Left ventricle myocardium inferior (tissue), 1 donor: ENCODE measurements around the gene IFNA21. TPM values are rescaled to one million over a fixed set of nuclear protein-coding genes. Genes with fewer than 3 reads are reported as not detected.

Experiments used
- DNase-seq: peaks from one replicate; pipeline ENCODE4 v3.0.0-alpha.2; 2020
- H3K27ac ChIP-seq: fragments of 200-600 bp; replicated peaks from 2 replicates; pipeline ENCODE4 v1.8.0; 2021
- H3K27me3 ChIP-seq: fragments of 200-600 bp; 2 replicates; pipeline ENCODE4 v1.8.0; 2021; ENCODE audit warnings: low read depth
- H3K36me3 ChIP-seq: fragments of 200-600 bp; 2 replicates; pipeline ENCODE4 v1.8.0; 2021
- H3K4me1 ChIP-seq: fragments of 200-600 bp; 2 replicates; pipeline ENCODE4 v1.8.0; 2021
- H3K4me3 ChIP-seq: fragments of 200-600 bp; 2 replicates; pipeline ENCODE4 v1.8.0; 2021; ENCODE audit warnings: mild to moderate bottlenecking, moderate library complexity
- H3K9me3 ChIP-seq: fragments of 200-600 bp; replicated peaks from 2 replicates; pipeline ENCODE4 v1.8.0; 2021
- intact Hi-C: fragments of 100-400 bp; cut with micrococcal nuclease; formaldehyde crosslinking; loops from one replicate; pipeline ENCODE4 v1.11.0; 2022
- total RNA-seq: library from RNA; stranded (reverse); fragmentation: NEBNext Ultra II Directional; extraction: Animal tissue kit (Norgen Biotek cat#: 25700); gene quantifications from one replicate; pipeline ENCODE4 v1.2.1, GENCODE V29; 2021
- TF ChIP-seq, protein P1 (sequence below): fragments of 200-600 bp; IDR thresholded peaks from 2 replicates; pipeline ENCODE4 v1.8.0; 2021; ENCODE audit warnings: antibody characterized with exemption, mild to moderate bottlenecking, borderline replicate concordance
- donor health status: DM: no; HTN: yes; CAD: no; lungs with severe emphysema.

The IFNA21 gene
- total RNA-seq, 1 donor from 2014 or later = not detected

DNA sequence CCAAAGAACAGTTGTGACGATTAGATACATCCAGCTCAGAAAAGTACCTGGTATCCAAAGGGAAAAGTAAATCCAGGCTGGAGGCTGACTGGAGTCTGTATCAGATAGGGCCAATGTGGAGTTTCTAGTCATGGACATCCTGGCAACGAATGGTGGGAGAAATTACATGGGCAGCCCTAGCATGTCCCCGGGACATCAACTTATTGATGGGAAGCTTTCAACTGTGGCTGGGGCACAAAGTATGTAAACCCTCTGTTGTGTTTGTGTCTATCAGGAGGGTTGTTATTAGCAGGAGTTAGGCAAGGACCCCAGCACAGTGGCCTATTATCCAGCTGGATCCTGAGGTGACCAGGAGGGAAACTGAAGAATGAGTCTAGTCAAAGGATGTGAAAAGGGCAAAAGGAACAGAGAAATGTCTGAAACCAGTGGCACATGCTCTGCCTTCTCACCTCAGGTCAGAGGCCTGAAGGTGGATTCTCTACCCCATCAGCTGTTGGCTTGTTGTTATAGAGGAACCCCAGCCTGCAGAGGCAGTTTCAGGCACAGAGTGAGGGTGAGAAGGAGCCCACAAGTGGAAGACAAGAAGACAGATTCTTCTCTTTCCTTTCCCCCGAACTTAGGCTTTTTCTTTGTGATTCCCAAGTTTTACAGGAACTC is 44.7 kb downstream of the IFNA21 start:
- H3K27me3 ChIP-seq = no peaks in the 10 kb centered on the region
- intact Hi-C loops = no loop called here

DNA sequence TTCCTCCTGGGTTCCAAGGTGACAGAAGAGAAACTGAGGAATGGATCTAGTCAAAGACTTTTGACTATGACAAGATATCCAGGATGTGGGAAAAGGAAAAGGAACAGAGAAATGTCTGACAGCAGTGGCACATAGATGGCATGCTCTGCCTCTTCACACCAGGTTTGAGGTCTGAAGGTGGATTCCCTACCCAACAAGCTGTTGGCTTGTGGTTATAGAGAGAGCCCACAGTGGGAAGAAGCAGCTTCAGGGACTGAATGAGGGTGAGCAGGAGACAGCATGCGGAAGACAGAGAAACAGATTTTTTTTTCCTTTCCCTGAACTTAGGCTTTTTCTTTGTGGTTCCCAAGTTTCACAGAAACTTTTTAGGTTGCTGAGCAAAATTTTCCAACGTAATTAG is 45.4 kb downstream of the IFNA21 start:
- H3K4me3 ChIP-seq = no peak overlapping the region
- TF ChIP-seq, protein P1, sequence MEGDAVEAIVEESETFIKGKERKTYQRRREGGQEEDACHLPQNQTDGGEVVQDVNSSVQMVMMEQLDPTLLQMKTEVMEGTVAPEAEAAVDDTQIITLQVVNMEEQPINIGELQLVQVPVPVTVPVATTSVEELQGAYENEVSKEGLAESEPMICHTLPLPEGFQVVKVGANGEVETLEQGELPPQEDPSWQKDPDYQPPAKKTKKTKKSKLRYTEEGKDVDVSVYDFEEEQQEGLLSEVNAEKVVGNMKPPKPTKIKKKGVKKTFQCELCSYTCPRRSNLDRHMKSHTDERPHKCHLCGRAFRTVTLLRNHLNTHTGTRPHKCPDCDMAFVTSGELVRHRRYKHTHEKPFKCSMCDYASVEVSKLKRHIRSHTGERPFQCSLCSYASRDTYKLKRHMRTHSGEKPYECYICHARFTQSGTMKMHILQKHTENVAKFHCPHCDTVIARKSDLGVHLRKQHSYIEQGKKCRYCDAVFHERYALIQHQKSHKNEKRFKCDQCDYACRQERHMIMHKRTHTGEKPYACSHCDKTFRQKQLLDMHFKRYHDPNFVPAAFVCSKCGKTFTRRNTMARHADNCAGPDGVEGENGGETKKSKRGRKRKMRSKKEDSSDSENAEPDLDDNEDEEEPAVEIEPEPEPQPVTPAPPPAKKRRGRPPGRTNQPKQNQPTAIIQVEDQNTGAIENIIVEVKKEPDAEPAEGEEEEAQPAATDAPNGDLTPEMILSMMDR = no peak
- intact Hi-C loops = no loop called here

More for the DNA sequence above, 44.7 kb downstream of the IFNA21 start:
- H3K36me3 ChIP-seq = no peaks in the 10 kb centered on the region
- TF ChIP-seq, protein P1 = no peak
- H3K4me1 ChIP-seq = no peaks in the 10 kb centered on the region
- no peaks in the 10 kb centered on the region for H3K9me3 ChIP-seq
- no peak overlapping the region for H3K27ac ChIP-seq
- DNase-seq = no peak
- H3K4me3 ChIP-seq = no peak overlapping the region

DNA sequence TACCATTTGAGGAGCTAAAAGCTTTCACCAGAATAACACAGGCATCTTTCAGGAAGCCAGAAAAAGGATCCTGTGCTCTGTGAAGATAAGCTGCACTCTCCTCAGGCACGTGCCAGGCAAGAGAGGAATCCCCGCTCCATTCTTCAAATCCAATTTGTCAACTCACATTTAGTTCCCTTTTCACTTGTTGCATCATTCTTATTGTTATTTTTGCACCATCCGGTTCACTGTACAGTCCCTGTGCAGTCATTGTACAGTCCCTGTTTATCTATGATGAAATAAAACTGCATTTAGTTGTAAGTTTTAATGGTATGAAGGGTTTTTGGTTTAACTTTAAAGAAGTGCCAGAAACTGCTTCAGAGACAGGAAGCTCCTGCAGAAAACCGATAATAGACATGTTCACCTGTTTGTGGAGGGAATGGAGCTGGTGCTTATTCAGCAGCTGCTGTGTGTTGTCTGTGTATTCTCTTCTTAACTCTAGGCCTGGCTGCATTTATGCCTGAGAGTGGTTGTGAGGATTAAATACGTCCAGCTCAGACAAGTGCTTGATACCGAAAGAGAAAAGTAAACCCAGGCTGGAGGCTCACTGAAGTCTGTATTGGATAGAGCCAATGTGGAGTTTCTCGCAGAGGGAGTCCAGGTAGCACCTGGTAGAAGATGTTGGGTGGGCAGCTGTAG is 47.2 kb downstream of the IFNA21 start:
- DNase-seq = no peak
- no peak overlapping the region for H3K4me3 ChIP-seq
- H3K27ac ChIP-seq = no peak overlapping the region
- no peaks in the 10 kb centered on the region for H3K4me1 ChIP-seq
- no peaks in the 10 kb centered on the region for H3K36me3 ChIP-seq
- intact Hi-C loops = no loop called here
- no peaks in the 10 kb centered on the region for H3K27me3 ChIP-seq
- TF ChIP-seq, protein P1 = no peak
- no peaks in the 10 kb centered on the region for H3K9me3 ChIP-seq

More for the DNA sequence above, 45.4 kb downstream of the IFNA21 start:
- DNase-seq = no peak
- no peaks in the 10 kb centered on the region for H3K4me1 ChIP-seq
- no peak overlapping the region for H3K27ac ChIP-seq
- no peaks in the 10 kb centered on the region for H3K27me3 ChIP-seq
- H3K9me3 ChIP-seq = no peaks in the 10 kb centered on the region
- H3K36me3 ChIP-seq = no peaks in the 10 kb centered on the region

Other genes starting within 250 kb of the IFNA21 start
- gene HACD4, start 135.0 kb downstream of the IFNA21 start, total RNA-seq = 0.71 TPM
- not detected for gene IFNB1, start 88.7 kb downstream of the IFNA21 start, total RNA-seq
- gene IFNW1, start 24.8 kb downstream of the IFNA21 start, total RNA-seq = not detected
- gene IFNA4, start 20.9 kb upstream of the IFNA21 start, total RNA-seq = not detected
- not detected for gene IFNA7, start 35.5 kb upstream of the IFNA21 start, total RNA-seq
- gene IFNA10, start 40.5 kb upstream of the IFNA21 start, total RNA-seq = not detected
- not detected for gene IFNA16, start 50.7 kb upstream of the IFNA21 start, total RNA-seq
- gene IFNA17, start 61.6 kb upstream of the IFNA21 start, total RNA-seq = not detected
- gene IFNA14, start 73.3 kb upstream of the IFNA21 start, total RNA-seq = not detected
- gene IFNA5, start 138.7 kb upstream of the IFNA21 start, total RNA-seq = not detected
- 12.0 TPM for gene KLHL9, start 168.7 kb upstream of the IFNA21 start, total RNA-seq
- gene IFNA6, start 184.2 kb upstream of the IFNA21 start, total RNA-seq = not detected
- not detected for gene IFNA13, start 201.4 kb upstream of the IFNA21 start, total RNA-seq
- not detected for gene IFNA2, start 218.7 kb upstream of the IFNA21 start, total RNA-seq
- gene IFNA8, start 242.5 kb upstream of the IFNA21 start, total RNA-seq = not detected